LHCN-M2 (cell line): ENCODE results near the gene ZBTB42. TPM values are rescaled to one million over a fixed set of nuclear protein-coding genes. Genes with fewer than 3 reads are reported as not detected.

Source experiments
- DNase-seq: peaks from one replicate; pipeline ENCODE4 v3.0.0-alpha.2; 2012; ENCODE audit warnings: low read depth
- polyA plus RNA-seq: library from polyadenylated mRNA; unstranded; fragments of >200 nt; gene quantifications from one replicate; pipeline ENCODE4 v1.2.1, GENCODE V29; 2012; ENCODE audit warnings: missing spikeins
- total RNA-seq: library from RNA; depleted of rRNA; stranded (reverse); fragments of >200 nt; gene quantifications from 2 replicates; pipeline ENCODE4 v1.2.3, GENCODE V29; 2014; rRNA removed

ZBTB42 gene
- 2.8 and 3.0 TPM in 2 replicates for total RNA-seq
- polyA plus RNA-seq, result 2.0 TPM

DNA sequence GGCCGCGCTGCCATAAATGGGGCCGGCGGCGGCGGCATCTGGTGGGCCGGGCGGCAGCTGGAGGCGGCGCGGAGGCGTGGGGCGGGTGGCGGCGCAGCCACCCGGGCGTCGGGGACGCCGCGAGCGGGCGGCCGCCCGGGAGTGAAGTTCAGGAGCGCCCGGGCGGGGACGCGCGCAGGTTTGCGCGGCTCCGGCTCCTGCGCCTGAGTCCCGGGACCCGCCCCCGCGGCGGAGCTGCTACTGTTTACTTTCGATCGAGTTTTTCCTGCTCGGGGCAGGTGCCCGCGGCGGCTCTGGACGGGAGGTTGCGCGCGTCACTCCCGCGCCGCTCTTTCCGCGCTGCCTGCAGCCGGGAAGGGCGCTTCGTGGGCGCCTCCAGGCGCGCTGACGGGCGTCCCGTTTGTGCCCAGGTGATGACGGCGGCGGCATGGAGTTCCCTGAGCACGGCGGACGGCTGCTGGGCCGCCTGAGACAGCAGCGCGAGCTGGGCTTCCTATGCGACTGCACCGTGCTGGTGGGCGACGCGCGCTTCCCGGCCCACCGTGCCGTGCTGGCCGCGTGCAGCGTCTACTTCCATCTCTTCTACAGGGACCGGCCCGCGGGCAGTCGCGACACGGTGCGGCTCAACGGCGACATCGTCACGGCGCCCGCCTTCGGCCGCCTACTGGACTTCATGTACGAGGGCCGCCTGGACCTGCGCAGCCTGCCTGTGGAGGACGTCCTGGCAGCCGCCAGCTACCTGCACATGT lies at the start of gene ZBTB42:
Gene ZBTB42 (plus strand): TSS at position 331 of the 749 bp plus-strand sequence. CDS start 97 bp downstream, at position 428.
- peak; percentile 32 for DNase-seq

DNA sequence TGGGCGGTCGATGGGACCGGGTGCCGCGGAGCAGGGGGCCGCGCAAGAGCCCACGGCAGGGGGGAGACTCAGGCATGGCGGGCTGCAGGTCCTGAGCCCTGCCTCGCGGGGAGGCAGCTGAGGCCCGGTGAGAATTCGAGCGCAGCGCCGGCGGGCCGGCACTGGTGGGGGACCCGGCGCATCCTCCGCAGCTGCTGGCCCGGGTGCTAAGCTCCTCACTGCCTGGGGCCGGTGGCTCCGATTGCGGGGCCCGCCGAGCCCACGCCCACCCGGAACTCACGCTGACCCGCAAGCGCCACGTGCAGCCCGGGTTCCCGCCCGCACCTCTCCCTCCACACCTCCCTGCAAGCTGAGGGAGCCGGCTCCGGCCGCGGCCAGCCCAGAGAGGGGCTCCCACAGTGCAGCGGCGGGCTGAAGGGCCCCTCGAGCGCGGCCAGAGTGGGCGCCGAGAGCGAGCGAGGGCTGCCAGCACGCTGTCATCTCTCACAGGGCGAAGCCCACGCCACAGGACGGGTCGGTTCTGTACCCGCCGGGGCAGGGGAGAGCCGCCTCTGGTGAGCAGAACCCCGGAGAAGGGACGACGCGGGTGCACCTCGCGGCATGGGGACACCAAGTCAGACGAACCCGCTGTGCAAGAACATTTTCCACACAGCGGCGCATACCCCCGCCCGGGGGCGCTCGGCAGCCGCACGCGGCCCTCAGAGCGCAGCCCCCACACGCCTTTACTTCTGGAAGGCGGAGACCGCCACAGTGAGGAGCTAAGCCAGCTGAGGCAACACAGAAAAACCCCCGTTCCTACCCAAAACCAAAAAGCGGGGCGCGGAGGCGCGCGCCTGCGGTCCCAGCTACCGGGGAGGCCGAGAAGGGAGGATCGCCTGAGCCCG lies 49.1 kb upstream of the ZBTB42 start:
- no peak for DNase-seq

GRCh38 chr14:104752423-104752734 lies 48.5 kb upstream of the ZBTB42 start:
- DNase-seq, result no peak

GRCh38 chr14:104752735-104753527 lies 48.0 kb upstream of the ZBTB42 start, which contains the start of gene SIVA1:
SIVA1 (plus strand) TSS chr14:104753147; CDS start chr14:104753202, 55 bp downstream.
- peak; percentile 99 for DNase-seq

DNA sequence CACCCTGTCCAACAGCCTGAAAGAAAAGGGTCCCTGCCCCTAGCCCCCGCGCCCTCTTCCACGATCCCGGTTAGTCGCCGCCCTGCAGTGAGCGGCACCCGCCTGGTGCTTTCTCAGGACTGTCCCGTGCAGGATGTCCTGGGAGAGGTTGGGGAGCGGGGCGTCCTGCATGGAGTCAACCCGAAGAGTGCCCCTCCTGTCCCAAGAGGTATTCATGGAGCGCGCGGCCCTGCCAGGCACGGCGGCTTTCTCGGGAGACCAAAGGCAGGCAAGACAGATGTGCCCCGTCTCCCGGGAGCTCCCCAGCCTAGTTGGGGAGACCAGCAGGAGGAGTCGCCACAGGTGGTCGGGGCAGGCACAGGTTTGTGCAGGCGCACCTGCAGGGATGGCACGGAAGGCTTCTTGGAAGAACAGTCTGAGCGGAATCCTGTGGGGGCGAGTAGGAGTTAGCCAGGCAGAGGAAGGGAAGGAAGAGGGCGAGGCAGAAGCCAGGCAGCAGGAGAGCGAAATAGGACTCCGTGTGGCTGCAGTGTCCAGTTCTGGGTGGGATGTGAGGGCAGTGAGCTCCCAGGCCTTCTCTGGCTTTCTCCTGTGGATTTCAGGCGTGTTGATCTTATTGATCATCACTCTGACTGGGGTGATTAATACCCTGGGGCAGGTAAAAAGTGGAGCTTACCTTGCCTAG lies 47.2 kb upstream of the ZBTB42 start:
- DNase-seq, result no peak

GRCh38 chr14:104754213-104754851 lies 46.6 kb upstream of the ZBTB42 start:
- no peak for DNase-seq

GRCh38 chr14:104755621-104756020 lies 45.3 kb upstream of the ZBTB42 start:
- no peak for DNase-seq

GRCh38 chr14:104756477-104757237 lies 44.2 kb upstream of the ZBTB42 start:
- DNase-seq, result no peak

DNA sequence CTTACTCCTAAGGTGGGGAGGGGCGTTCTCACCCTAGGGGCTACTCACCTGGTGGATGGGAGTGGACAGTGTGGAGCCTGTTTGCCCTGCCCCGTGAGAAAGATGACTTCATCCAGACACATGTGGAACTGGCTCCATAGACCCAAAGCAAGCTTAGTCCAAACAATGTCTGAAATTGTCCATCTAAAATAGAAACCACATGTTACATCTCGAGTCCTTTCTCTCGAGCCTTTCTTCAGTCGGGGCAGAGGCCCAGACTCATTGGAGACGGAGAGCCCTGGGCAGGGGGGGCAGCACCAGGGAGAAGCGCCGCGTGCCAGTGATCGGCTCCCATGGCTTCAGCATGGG lies 43.7 kb upstream of the ZBTB42 start:
- no peak for DNase-seq

DNA sequence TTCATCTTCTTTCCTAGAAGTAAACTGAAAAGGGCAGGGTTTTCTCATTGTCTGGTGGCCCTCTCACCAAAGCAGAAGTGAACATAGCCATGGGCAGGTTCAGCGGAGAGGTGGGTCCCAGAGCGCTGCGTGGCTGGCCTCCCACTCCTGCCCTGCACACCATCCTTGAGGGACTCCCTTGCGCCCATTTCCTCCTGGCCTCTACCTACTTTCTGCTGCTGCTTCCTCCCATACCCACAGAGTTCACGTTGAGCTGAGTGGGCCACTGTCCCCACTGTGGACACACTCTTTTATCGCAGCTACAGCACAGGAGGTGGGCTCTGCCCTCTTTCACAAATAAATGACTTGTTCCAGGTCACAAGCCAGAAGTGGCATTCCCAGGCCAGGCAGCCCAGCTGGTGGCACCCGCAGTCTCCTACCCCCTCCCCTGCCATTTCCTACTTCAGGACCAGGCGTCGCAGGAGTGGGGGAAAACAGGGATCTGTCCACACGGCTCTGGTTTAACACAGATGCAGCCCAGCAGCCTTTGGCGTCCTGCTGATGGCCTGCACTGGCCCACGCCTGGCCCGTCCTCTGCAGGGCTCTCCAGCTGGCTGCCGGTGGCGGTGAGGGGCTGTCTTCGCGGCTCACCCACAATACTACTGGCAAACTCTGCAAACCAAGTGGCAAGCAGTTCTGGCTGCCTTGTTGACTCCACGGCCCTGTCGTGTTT lies 43.1 kb upstream of the ZBTB42 start:
- no peak for DNase-seq

- no peak for DNase-seq
Measured at GRCh38 chr14:104758981-104759969, 41.6 kb upstream of the ZBTB42 start.

- no peak for DNase-seq
Measured at GRCh38 chr14:104765517-104765916, 35.4 kb upstream of the ZBTB42 start.

GRCh38 chr14:104766256-104766862 lies 34.5 kb upstream of the ZBTB42 start:
- DNase-seq, result no peak

DNA sequence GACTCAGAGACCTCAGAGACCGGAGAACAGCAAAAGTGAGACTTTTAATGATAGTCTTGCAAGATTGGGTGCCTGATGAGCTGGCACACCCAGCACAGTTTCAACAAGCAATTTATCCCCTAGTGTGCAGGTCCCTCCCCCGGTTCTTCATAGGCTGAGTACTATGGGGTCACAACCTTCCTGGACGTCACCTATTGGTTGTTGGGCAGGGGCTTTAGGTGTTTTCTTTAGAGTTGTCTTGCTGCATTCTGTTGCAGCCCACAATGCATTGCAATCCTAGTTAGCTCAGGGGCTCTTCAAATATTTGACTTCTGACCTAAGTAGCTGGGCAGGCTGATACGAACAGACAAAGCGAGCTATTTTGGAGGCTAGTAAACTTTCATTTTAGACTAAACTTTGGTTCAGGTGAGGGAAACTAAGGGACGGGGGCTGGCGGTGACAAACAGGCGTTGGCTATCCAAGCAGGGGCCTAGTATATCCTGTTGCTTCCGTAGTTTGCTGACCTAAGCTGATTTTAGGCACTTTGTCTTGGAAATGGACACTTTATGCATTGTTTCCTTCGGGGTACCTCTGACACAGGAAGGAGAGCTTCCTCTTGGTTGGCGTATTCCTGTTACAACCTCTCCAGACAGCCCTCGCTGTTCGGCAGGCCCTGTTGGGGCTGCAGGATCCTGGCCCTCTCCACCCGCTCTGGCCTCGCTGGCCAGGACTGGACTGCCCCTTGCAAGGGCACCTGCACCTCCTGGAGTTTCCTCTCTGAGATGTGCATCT lies 33.9 kb upstream of the ZBTB42 start:
- no peak for DNase-seq

DNA sequence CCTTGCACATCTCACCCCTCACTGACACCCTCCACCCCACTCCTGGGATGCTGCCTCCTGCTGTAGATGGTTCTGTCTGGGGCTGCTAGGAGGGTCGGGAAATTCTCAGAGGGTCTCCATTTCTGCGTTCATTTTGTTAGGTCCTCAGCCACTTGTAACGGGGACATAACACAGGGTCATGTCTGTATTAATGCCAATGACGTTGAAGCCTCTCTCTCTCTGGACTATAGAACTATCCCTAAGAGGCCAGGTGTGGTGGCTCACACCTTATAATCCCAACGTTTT lies 33.3 kb upstream of the ZBTB42 start:
- DNase-seq, result no peak

- peak; percentile 67 for DNase-seq
Measured at GRCh38 chr14:104768437-104769323, 32.2 kb upstream of the ZBTB42 start.
